Stimulated activated naive CD8-positive, alpha-beta T cell treated with anti-CD3 and anti-CD28 coated beads, Interleukin-15, Interleukin-2, amounts not matched to agents 100 U/mL and 50 U/mL, for 24 hours (primary cell): ENCODE data around the gene WNK2.
"Not testable (repeated sequence)": the region's sequence is repeated elsewhere in the genome, so short reads cannot be mapped to it uniquely, and the experiment has no call there.

Experiments
- ATAC-seq: fragments of 150-1000 bp; cut with Tn5 transposase; one replicate; pipeline ENCODE4 v1.10.0; 2021
- DNase-seq: peaks from one replicate; pipeline ENCODE4 v3.0.0; 2021

WNK2 gene

GRCh38 chr9:93308158-93308602 is 124.2 kb downstream of the WNK2 start:
- DNase-seq, result no peak

GRCh38 chr9:93308676-93309075 is 124.7 kb downstream of the WNK2 start:
- ATAC-seq, result no peak
- DNase-seq, result no peak

More at GRCh38 chr9:93308158-93308602, 124.2 kb downstream of the WNK2 start:
- no peak for ATAC-seq

DNA sequence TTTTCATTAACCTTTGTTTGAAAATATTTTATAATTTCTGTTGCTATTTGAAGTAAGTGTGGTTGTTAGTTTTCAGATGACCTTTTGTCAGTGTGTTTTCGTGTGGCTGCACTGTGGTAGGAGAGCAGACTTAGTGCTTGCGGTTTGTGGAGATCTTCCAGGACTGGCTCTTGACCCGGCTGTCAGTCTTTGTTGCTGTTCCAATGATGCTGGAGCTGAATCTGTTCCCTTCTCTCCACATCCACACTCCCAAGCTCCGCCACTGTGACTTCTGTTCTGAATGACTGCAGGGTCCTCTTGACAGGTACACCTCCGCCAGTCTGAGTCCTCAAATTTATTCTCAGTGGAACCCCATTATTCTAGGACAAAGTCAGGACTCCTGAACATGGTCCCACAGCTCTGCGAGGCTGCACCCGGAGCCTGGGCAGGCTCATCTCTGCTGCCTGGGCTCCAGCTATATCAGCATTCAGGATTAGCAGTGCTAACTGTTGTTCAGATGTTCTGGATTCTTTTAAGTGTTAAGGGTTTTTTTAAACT is 126.0 kb downstream of the WNK2 start:
- ATAC-seq (no peak), DNase-seq (no peak)

GRCh38 chr9:93315118-93315517 is 131.2 kb downstream of the WNK2 start:
- ATAC-seq, result no peak

GRCh38 chr9:93315960-93316359 is 132.0 kb downstream of the WNK2 start:
- no peak for DNase-seq

More at GRCh38 chr9:93315118-93315517, 131.2 kb downstream of the WNK2 start:
- no peak for DNase-seq

DNA sequence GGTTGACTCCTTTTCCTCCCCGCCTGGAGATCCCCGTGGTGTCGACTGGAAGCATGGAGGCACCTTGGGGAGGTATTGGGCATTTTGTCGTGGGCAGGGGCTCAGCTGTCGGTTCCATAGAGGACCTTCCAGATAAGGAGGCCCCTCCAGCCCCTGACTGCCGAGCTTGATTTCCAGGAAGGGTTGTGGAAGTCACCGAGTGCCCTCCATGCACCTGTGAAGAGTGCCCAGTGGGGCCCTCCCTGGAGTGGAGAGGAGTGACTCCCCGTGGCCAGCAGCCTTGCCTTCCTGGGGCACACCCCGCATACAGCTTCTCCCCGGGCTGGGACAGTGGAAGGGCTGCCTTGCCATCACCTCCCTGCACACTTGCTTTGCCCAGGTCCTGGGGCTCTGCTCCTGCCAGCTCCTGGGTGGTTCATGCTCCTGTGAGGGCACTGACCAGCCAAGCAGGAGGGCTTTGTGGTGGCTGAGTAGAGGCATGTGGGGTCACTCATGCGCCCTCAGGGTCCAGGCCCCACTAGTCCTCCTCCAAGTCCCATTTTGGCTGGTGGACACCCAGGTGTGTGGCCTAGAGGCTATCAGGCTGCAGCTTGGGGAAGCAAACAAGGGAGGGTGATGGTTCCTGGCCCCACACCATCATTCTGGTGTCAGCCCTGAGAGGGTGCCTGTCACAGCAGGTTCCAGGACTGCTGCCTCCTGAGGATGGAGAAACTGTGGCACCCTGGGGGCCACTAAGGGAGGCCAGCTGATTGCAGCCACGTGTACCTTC is 133.0 kb downstream of the WNK2 start:
- DNase-seq (no peak), ATAC-seq (no peak)

More at GRCh38 chr9:93315960-93316359, 132.0 kb downstream of the WNK2 start:
- no peak for ATAC-seq

GRCh38 chr9:93317495-93318094 is 133.7 kb downstream of the WNK2 start:
- DNase-seq (no peak), ATAC-seq (no peak)

GRCh38 chr9:93318480-93318879 is 134.5 kb downstream of the WNK2 start:
- no peak for DNase-seq

DNA sequence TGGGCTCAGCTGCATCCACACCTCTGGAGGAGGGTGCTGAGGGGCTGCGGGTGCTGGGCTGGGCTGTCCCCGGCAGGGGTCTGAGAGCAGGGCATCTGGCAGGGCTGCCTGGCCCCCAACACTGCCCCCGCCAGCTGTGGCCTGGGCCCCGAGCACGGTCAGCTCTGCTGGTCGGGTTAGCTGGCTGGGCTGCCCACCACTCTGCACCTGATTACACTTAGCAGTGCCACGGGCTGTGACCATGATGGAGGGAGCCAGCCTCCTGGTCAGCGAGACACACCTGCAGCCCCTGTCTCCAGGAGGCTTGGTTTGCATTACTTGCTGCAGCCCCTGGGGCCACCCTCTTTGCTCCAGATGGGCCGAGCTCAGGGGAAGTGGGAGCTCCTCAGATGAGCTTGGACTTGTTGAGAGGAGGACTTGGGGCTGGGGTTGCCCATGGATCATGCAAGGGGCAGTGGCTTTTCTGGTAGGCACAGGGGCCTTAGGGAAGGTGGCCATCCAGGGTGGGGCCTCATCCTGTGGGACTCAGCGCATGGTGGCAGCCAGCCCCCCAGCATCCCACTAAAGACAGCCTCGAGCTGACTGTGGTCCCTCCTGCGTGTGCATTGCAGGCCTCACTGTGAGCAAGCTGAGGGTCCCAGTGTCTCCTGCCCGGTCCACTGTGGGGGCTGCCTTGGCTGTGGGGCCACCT is 135.5 kb downstream of the WNK2 start:
- ATAC-seq, result no peak
- DNase-seq, result no peak

More at GRCh38 chr9:93318480-93318879, 134.5 kb downstream of the WNK2 start:
- no peak for ATAC-seq

- DNase-seq (no peak), ATAC-seq (no peak)
Measured at GRCh38 chr9:93319992-93320500, 136.1 kb downstream of the WNK2 start.

DNA sequence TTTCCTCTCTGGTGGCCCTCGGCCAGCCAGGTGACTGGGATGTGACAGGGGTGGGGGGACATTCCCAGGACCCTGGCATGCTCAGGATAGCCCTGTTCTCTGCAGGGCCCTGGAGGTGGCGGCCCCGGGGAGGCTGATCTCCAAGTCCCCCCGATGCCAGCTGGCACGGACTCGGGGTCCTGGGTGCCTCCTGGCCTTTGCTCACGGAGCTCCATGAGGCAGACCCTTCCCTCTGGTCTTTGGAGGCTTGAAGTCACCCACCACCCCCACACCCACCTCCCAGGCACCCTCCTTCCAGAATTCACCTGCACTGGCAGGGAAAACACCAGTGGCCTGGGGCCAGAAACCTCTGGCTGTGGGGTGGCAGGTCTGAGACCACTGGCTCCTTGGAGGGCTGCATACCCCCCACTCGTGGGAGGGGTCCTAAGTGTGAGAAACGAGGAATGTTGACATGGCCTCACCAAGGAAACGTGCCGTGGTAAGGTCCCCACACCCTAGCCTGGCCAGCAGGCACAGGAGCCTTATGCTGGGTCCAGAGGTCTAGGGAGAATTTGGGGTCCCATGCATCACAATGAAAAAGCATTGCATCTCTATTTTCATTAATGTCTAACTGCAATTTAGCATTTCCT is 136.8 kb downstream of the WNK2 start:
- no peak for ATAC-seq
- DNase-seq, result no peak

GRCh38 chr9:93321220-93321610 is 137.3 kb downstream of the WNK2 start:
- DNase-seq, result no peak
- ATAC-seq, result no peak

- ATAC-seq, DNase-seq: not testable (repeated sequence)
Measured at GRCh38 chr9:93323446-93323954, 139.6 kb downstream of the WNK2 start.

DNA sequence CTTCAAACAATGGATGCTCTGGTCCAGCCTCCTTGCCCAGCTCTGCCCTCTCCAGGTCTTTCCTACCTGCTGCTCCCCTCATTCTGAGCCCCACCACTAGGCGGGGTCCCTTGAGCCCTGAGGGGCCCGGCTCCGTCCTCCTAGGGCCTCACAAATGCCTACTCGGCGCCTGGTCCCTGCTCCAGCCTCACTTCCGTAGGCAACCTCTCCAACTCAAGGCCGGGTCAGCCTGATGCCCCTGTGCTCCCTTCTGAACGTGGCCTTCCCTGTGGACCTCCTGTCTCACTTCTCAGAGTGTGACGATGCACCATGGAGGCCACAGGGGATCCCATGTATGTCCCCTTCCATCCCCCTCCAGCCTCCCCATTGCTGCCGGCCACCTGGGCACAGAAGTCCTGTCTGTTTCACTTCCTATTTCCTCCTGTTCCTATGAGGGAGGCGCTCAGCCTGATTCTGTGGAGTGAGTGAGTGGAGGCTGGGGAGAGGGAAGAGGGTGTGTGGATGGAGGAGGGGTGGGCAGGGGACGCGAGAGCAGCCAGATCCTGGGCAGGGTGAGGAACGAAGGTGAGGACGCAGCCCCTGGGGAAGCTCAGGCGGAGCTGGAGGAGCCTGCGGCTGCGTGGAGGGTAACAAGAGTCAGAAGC is 140.4 kb downstream of the WNK2 start:
- ATAC-seq (no peak), DNase-seq (no peak)

- no peak for ATAC-seq
Measured at GRCh38 chr9:93325307-93326035, 141.5 kb downstream of the WNK2 start.

DNA sequence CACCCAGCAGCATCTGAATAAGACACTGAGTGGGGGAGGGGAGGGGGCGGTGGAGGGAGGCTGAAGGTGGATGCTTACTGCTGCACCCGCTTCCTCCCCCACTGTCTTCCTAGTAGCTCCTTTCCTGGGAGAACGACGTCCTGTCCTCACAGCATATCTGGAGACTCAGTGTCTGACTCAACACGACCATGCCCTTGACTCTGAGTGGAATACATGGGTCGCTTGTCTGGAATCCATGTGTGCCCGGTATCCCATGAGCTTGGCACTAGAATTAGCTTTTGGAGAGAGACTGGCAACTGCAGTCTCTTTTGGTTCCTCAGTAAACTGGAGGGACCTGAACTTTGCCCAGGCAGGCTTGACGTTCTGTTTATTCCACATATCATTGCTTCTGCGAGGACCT is 142.1 kb downstream of the WNK2 start:
- no peak for ATAC-seq
- DNase-seq, result no peak

More at GRCh38 chr9:93325307-93326035, 141.5 kb downstream of the WNK2 start:
- DNase-seq, result no peak

DNA sequence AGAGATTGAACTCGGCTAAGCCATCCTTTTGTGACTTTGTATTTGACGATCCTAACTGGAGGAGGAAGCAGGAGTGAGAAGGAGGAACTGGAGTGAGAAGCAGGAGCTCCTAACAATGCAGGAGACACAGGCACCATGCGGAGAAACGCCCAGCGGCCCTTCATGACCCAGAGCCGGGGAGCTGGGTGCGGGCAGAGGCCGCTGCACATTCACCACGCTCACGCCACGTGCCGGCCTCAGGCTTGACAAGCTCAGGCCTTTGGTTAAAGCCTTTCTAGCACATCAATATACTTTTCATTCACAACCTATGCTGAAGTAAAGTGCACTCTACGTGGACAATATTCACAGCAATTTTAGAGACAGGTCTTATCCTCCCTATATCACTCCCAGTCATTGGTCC is 142.7 kb downstream of the WNK2 start:
- DNase-seq, result no peak
- no peak for ATAC-seq

GRCh38 chr9:93329629-93330280 is 145.8 kb downstream of the WNK2 start:
- DNase-seq (no peak), ATAC-seq (no peak)

GRCh38 chr9:93332317-93332716 is 148.4 kb downstream of the WNK2 start:
- no peak for DNase-seq
- ATAC-seq, result no peak

GRCh38 chr9:93336720-93337119 is 152.8 kb downstream of the WNK2 start:
- DNase-seq (no peak), ATAC-seq (no peak)
